ENCODE data around the gene HIPK2.

Gene HIPK2

DNA sequence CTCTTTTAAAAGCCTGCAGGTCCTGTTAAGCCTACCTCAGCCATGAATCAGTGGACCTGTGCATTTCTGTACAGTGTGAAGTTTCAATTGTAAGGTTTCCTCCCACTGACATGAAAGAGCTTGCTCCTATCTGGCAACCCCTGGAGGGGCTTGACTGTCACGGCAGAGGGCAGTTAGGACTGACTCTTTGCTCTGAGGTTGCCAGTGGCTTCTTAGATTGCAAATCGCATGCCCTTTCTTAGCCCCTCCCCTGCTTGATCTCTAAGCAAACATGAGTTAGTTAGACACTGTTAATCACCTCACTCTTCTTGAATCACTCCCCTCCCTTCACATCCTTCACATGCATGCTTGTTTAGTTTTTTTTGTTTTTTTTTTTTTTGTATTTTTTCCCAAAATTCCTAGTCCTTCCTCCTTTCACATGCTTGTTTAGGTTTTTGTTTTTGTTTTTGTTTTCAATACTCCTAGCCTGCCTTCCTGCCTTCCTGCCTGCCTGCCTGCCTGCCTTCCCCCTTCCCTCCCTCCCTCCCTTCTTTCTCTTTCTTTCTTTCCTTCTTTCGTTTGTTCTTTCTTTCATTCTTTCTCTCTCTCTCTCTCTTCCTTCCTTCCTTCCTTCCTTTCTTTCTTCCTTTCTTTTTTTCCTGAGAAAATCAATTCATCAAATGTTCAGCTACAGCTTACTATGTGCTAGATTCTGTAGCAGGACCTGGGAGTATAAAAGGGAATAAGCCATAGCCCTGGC is 6.0 kb upstream of the HIPK2 start:
- no peak for DNase-seq (ENCODE audit: low read depth in 2 of 2, low spot score in 1 of 2)

DNA sequence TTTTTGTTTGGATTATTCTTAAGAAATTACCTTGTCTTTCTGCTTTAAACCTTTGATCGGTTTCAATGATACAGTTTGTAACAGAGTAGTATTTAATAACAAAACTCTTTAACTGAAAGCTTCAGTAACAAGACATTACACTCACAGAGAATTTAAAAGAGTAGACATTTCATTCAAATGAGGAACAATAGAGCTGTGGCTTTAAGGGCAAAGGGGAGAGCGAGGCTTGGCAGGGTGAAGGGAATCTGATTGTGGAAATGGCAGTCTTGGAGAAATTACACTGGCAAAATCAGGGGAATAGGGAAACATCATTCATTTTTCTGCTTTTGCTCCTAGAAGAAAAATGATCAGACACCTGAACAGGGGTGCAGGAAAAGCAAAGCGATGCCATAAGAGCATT is 5.1 kb upstream of the HIPK2 start:
- no peak for DNase-seq (ENCODE audit: low read depth in 2 of 2, low spot score in 1 of 2)

DNA sequence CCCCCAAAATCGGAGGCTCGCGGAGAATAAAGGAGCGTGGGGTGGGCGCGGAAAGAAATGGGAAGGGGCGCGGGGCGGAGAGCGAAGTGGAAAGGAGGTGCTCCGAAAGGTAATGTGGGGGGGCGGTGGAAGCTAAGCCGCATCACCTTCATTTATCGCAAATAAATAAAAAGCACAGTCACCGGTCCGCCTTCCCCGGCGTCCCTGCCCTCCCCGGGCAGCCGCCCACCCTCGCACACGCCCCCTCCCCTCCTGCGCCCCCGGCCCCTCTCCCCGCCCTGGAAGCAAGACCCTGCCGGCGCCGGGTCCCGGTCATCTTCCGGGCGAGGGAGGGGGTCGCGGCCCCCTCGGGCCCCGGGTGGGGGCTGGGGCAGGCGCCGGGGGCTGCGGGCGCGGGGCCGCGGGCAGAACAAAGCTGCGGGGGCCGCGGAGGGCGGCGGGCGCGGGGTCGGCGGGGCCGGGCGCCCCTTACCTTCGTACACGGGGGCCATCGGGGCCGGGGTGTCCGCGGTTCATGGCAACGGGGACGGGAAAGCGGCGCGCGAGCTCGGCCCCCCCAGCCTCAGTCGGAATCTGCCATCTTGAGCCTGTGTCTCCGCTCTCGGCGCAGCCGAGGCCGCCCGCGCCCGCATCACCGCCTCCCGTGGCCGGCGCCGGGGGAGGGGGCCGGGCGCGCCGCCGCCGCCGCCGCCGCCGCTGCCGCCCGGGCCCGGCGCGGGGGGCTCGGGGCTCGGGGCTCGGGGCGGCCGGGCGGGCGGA is 486 bp downstream of the HIPK2 start:
- DNase-seq (ENCODE audit: low read depth in 2 of 2, low spot score in 1 of 2) = peak in 1 of 2 donors; percentile 13

DNA sequence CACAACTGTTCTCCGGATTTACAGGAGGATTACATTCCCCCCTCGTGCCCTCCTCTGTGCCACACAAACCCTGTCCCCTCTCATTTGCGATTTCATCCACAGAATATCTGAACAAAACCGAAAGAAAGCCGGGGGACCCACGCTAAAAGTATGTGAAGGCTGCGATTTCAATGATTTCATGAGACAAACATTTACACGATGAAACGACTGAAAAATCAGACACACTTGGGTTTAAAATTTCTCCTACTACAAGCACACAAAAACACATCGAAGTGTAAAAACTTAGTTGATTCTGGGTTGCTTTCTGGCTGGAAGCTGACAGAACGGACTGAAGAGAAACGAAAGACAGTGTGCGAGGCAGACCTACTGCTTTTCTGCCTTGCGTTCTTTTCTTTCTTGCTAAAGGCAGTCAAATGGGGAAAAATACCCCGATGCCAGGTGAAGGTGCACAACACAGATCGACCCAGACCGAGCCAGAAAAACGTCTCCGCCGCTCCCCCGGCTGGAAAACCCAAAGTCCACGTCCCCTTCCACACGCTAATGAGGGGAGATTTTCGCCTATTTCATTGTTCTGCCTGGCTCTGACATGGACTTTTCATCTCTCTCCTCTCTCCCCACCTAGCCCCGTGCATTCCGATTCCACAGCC is 1.2 kb downstream of the HIPK2 start:
- no peak for DNase-seq (ENCODE audit: low read depth in 2 of 2, low spot score in 1 of 2)

DNA sequence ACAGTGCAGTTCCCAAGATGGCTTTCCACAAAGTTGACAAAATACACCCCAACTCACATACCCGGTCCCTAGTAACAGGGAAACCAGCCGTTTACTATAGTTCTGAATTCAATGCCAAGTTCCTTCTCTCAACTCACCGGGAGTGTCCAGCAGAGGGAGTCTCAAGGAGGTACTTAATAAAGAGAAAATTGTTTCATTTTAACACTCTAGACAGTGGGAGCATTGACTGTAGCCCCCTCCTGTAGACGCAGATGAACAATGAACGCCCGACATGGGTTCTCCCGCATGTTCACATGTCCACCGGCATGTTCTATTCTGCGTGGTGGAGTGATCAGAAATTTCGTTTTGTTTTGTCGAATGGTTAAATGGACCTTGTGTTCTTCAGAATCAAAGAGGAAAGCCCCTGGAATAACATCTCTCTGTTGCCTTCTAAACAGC is 1.9 kb downstream of the HIPK2 start:
- DNase-seq (ENCODE audit: low read depth in 2 of 2, low spot score in 1 of 2) = peak in 1 of 2 donors; percentile 29

DNA sequence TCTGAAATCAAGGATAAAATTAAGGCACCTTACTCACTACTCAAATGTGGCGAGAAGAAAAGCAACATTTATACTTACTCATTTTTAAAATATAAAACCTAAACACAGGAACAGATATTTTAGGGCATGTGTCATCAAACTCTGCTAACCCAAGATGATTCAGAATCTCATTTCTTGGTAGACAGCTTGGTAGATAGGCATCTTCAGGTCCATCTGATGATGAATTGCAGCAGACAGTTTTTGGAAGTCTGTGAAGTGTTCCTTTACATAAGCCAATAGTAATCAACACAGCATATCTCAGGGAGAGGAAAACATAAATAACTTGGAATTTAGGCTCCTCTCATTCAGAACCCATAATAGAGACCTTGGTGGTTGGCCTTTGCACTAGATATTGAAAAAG is 3.4 kb downstream of the HIPK2 start:
- DNase-seq (ENCODE audit: low read depth in 2 of 2, low spot score in 1 of 2) = no peak

DNA sequence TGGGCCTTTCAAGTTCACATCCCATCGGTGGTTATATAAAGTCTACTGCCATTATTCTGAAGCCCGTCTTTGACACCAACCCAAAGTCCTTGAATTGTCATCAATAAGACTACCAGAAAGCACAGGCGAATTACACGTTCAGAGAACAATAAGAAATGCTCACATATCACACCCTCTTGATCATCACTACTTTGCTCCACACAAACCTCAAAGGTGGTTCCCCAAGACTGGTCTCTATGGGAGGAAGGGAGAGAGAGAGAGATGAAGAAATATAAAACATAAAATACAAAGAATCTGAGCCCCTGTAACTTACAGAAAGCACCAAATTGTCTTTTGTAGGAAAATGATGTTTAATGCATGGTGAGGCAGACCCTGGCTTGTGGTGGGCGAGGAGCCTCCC is 4.4 kb downstream of the HIPK2 start:
- DNase-seq (ENCODE audit: low read depth in 2 of 2, low spot score in 1 of 2) = no peak

DNA sequence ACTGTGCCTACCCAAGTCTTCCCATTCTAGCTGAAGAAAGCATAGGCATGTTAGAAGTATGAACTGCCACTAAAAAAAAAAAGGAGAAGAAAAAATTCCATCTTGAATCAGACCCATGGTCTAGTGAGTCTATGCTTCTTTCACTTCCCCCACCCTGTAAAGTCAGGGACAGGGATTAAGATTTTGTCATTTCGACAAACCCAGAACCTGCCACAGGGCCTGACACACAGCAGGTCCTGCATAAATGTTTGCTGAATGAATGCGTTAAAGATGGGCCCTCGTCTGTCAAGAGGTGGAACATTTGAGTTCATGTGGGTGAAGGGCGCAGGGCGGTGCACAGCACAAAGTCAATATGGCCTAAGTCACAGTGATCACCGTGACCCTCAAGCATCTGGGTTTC is 4.9 kb downstream of the HIPK2 start:
- DNase-seq (ENCODE audit: low read depth in 2 of 2, low spot score in 1 of 2) = no peak

DNA sequence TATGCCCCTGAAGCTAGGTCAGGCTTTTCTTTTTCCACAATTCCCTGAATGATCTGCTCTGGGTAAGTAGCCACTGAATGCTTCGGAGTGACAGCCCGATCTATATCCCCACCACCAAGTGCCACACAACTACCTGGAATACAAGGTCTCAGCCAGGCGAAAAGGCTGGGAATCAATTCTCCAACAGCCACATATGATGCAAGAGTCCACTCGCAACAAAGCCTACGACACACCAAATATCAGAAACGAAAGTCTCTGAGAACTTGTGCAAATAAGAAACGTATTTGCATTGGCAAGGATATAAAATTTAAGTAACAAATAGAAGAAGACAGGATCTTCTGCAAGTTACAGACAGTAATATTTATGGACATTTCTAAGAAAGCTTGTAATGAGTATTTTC is 5.7 kb downstream of the HIPK2 start:
- DNase-seq (ENCODE audit: low read depth in 2 of 2, low spot score in 1 of 2) = no peak

DNA sequence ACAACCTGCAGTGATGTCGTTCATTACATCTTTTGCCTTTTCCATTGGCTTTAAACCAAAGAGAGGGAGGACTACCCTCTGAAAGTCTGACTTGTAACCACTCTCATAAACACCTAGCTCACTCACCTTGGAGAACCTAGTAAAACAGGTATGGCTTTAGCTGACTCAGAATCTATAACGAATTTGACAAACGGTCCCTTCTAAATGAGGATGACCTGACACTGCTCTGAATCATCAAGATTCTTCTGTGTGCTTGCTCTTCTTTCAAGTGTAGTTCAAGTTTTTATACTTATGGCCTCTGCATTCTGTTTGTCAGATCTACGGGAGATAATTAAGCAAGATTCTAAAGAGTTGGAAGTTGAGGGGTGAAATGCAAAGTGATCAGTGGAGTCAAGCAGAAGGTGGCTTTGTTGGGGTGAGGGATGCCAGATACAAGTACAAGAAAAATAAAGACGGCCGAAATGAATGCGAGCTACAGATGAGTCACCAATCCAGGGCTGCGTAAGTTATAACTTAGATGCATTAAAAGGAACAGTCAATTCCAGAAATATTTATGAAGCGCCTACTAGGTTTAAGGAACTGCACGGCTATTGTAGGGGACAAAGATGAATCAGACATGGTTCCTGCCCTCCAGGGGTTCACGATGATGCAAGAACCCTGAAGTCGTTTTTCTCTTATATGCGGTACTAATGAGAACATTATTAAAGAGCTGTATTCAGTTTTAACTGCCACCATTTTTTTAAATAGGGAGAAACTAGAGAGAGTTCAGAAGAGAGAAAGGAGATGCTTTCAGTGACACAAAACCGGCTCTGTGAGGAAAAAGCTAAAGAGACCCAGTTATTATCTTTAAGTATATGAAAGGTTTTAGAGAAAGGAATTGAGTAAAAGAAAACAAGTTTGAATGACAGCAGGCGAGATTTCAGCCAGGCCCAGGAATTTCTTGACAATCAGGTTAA is 6.5 kb downstream of the HIPK2 start:
- DNase-seq (ENCODE audit: low read depth in 2 of 2, low spot score in 1 of 2) = no peak

DNA sequence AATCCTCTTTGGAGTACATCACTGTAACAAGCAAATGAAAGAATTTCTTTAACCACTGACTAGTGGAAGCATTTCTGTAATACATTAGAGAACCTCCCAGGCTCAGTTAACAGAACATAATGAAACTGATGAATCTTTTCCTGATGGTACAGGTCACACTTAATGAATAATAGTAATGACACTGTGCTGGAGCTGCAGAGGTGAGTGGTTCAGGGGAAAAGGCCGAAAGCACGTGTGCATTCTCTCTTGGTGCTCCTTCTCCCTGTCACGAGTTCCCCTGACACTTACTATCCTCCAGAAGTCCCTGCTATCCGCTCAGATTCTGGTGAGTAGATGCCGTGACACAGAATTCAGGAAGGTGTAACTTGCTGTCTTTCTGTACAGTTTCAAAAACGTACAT is 8.0 kb downstream of the HIPK2 start:
- no peak for DNase-seq (ENCODE audit: low read depth in 2 of 2, low spot score in 1 of 2)

DNA sequence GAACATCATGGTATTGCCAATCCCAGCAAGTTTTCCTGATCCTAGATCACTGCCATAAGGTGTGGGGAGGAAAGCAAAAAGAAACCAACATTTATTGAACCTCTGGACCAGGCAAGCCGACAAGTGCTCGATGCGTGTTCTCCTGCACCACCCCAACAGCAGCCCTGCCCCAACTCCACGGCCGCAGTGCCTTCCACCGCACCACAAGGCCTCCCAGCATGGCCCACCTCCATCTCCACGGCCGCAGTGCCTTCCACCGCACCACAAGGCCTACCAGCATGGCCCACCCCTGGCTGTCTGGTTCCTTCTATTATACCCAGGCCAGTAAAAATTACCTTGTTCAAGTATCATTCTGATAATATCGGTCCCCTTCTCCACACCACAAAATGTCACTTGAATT is 8.7 kb downstream of the HIPK2 start:
- DNase-seq (ENCODE audit: low read depth in 2 of 2, low spot score in 1 of 2) = no peak

DNA sequence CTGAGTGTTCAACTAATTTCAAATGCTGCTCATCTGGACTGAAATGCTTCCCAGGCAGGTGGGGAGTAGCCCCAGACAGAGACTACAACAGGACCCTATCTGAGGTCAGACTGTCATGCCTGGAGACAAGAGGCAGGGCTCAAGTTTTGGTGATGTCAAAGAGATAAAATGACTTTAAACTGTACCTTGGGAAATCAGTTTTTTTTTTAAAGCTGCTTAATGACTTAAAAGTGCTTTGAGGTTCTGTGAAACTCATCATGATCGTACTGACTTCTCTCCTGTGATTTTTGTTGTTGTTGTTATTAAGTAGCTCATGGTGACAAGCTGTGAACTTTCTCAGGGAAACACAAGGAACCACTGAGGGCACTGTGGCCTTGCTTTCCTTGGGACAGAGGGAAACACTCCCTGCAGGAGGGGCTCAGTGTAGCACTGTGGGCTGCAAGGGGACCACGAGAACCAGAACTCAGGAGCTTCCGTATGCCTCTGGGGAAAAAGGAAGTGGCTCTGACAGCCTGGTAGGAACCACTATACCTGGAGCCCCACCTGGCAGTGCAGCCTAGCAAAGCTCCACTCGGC is 9.5 kb downstream of the HIPK2 start:
- DNase-seq (ENCODE audit: low read depth in 2 of 2, low spot score in 1 of 2) = no peak

DNA sequence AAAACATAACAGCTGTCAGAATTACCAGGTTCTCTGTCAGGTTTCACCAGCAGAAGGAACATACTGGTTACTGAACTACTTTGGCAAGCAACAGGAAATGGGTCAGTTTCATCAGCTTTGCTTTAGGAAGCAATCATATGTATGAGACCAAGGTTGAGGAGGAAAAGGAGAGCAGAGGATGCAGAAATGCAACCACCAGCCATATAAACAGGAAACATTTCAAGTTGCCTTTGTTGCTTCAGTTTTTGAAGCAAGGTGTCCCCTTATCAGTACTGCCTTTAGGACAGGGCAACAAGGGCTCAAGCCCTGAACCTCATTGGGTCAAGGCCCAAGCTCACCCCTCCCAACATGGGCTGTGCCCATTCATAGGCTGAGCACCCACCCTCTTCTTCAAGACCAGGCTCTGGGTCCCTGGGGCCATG is 10.2 kb downstream of the HIPK2 start:
- DNase-seq (ENCODE audit: low read depth in 2 of 2, low spot score in 1 of 2) = no peak

DNA sequence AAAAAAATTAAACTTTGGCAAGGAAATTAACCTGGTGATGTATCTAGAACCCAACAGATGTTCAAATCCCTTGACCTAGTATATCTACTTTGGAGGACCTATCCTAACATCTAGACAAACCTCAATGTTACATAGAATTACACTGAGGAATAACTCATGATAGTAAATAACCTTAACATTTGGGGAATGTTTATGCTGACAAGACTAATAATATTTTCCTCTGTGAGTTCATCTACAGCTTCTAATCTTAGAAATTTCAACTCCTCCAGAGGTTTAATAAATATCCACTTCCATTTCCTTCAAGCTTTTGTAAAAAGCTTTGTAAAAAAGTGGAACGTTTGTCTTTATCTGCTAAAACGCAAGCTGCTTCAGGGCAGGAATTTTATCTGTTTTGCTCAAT is 12.7 kb downstream of the HIPK2 start:
- DNase-seq (ENCODE audit: low read depth in 2 of 2, low spot score in 1 of 2) = no peak

DNA sequence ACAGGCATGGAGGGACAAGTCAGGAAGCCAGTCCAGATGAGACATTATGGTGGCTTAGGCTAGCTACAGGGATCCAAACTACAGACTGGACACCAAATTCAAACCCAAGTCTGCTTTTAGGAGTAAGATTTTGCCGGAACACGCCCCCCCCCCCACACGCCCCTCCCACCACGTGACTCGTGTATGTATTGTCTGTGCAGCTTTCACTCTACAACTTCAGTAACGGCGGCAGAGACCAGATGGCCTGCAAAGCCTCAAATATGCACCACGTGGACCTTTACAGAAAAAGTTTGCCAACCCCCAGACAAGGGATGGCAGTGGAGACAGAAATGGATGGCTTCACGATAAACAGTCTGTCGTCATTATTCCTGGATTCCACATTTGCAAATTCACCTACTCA is 14.5 kb downstream of the HIPK2 start:
- no peak for DNase-seq (ENCODE audit: low read depth in 2 of 2, low spot score in 1 of 2)

DNA sequence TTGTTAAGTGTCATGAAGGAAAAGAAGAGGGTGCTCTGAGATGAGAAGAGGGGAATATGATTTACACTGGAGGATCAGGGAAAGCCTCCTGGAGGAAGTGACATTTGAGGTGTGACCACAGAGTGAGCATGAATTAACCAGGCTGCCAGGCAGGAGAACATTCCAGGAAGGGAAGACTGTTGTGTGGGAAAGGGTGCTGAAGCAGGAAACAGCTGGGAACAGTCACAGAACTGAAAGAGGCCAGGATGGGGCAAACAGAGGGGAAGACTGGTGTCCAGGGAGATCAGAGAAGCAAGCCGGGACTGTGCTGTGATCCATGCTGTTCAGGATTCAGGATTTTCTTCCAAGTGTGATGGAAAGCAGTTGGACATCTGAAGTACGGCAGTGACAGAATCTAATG is 14.9 kb downstream of the HIPK2 start:
- no peak for DNase-seq (ENCODE audit: low read depth in 2 of 2, low spot score in 1 of 2)

DNA sequence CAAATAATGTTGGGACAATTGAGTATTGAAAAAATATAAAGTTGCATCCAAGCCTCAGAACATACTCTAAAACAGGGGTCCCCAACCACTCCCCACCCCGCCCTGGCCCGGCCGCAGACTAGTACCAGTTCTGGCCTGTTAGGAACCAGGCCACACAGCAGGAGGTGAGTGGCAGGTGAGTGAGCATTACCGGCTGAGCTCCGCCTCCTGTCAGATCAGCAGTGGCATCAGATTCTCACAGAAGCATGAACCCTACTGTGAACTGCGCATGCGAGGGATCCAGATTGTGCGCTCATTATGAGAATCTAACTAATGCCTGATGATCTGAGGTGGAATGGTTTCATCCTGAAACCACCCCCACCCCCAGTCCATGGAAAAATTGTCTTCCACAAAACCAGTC is 19.4 kb downstream of the HIPK2 start:
- no peak for DNase-seq (ENCODE audit: low read depth in 2 of 2, low spot score in 1 of 2)

DNA sequence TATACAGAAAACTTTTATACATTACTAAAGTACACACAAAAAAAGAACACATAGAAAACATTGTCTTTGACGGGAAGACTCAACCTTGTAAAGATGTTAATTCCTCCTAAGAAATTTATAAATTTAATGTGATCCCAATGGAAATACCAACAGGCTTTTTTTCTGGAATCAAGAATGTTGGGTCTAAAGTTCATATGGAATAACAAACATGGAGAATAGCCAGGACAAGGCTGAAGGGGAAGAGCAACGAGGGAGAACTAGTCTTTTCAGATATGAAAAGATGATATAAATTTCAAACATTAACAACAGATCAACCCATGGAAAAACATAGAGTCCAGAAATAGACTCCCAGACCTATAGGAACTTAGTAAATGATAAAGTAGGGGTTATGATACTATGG is 19.8 kb downstream of the HIPK2 start:
- no peak for DNase-seq (ENCODE audit: low read depth in 2 of 2, low spot score in 1 of 2)

DNA sequence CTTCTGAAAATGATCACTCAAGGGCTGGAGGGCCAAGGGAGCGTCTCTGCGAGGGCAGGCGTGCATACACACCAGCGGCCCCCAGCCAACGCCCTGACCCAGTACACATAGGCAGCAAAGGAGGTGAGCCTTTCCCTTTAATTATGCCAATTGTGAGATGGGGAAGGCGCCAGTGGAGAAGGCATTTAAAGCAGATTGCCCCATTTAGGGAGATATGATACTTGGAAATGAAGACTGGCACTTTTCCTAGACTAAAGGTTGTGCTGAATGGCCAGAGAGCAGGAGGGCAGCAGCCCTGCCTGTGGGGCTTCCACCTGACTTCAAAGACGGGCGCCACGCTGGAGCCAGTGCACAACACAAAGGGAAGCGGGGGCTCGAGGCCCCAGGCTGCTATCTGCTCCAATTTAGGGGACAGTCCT is 24.1 kb downstream of the HIPK2 start:
- no peak for DNase-seq (ENCODE audit: low read depth in 2 of 2, low spot score in 1 of 2)
